Activated naive CD4-positive, alpha-beta T cell treated with anti-CD3 and anti-CD28 coated beads, Interleukin-2, amount 50 U/mL, for 24 hours (primary cell): ENCODE measurements around the gene RILP.
A peak's percentile ranks its signal among the peaks of the same experiment; 100 is the strongest.

Experiments
- H3K27ac Mint-ChIP-seq: one replicate; pipeline ENCODE4 v1.8.0; 2021; ENCODE audit warnings: mild to moderate bottlenecking, mixed read lengths
- H3K27me3 Mint-ChIP-seq: one replicate; pipeline ENCODE4 v1.8.0; 2021; ENCODE audit warnings: mixed read lengths
- H3K36me3 Mint-ChIP-seq: one replicate; pipeline ENCODE4 v1.8.0; 2021; ENCODE audit warnings: mixed read lengths
- H3K4me1 Mint-ChIP-seq: one replicate; pipeline ENCODE4 v1.8.0; 2021; ENCODE audit warnings: mixed read lengths
- H3K4me3 Mint-ChIP-seq: one replicate; pipeline ENCODE4 v1.8.0; 2021; ENCODE audit warnings: mild to moderate bottlenecking, mixed read lengths
- H3K9me3 Mint-ChIP-seq: one replicate; pipeline ENCODE4 v1.8.0; 2021; ENCODE audit warnings: mixed read lengths

RILP gene

DNA sequence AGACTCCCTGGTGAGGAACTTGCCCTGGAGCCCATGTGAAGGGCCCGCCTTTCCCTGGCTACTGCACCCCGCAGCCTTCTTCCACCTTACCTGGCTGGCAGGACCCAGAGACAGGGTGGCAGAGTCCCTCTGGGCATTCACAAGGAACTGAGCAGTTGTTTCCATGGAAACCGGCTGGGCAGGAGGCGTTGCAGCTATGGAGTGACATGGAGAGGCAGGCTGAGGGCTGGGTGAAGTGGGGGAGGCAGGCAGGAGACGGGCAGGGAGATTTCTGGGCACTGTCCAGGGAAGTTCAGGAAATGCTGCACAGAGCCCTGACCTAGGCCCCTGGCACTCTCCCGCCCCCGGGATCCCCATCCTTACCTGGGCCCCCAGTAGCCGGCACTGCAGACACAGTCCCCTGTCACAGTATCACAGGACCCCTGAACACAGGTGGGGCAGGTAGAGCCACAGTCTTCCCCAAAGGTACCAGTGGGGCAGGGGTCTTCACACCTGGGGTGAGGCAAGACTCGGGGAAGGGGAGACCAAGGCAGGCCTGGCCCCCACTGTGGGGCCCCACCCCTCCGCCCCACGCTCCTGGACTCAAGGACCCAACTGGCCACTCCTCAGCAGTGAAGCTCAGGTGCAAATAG, 10.0 kb downstream of the RILP start:
- Mint-ChIP-seq H3K9me3 (no peaks in the 10 kb centered on the region), H3K27ac (no peak overlapping the region), H3K27me3 (no peaks in the 10 kb centered on the region), H3K4me1 (peaks cover 8% of the 10 kb centered on the region), H3K4me3 (no peak overlapping the region), H3K36me3 (no peaks in the 10 kb centered on the region)

DNA sequence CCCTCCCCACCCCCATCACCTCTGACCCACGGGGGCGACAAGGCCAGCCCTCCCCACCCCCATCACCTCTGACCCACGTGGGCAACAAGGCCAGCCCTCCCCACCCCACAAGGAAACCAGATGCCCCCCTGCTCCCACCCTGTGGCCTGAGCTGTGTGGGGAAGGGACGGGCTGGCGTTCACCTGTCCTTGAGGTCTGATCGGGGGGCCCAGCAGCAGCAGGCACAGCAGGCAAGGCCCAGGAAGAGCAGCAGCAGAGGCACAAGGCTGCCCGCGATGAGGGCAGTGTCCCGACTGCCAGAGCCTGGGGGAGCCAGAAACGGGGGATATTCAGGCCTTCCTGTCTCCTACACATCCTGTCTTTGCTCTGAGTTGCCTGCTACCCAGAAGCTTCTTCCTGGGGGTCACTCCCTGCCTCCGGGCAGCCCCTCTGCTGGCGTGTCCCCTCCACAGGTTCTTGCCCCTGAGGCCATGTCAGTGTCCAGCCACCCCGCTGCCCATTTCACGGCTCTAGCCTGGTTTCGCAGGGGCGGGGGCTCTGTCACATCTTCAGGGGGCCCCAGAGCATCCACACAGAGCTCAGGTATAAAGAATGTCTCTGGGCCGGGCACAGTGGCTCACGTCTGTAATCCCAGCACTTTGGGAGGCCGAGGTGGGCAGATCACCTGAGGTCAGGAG, 10.9 kb downstream of the RILP start:
- no peaks in the 10 kb centered on the region for H3K36me3 Mint-ChIP-seq
- no peaks in the 10 kb centered on the region for H3K27me3 Mint-ChIP-seq
- H3K9me3 Mint-ChIP-seq, result no peaks in the 10 kb centered on the region
- no peak overlapping the region for H3K4me3 Mint-ChIP-seq
- H3K4me1 Mint-ChIP-seq, result no peaks in the 10 kb centered on the region
- peak overlapping the region; percentile 17 for H3K27ac Mint-ChIP-seq

DNA sequence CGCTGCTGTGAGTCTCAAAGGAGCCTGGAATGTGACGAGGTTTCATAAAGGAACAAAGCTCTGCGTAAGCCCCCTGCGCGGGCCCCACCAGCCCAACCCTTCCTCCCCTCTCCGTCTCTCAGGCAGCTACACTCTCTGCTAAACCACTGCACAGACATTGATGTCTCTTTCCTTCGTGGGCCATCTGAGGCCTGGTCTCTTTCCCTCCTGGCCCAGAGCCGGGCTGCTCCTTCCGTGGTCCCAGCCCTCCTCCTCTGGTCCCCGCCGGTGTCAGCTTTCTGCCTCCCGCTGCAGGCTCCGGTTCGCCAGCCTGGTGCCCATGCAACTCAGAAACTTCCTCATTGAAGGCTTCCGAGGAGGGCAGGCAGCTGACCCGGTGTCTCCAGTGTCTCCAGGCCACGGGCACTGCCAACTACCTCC, 11.5 kb downstream of the RILP start:
- Mint-ChIP-seq H3K36me3 (no peaks in the 10 kb centered on the region), H3K27ac (no peak overlapping the region), H3K4me3 (no peak overlapping the region), H3K27me3 (no peaks in the 10 kb centered on the region), H3K4me1 (no peaks in the 10 kb centered on the region), H3K9me3 (no peaks in the 10 kb centered on the region)

DNA sequence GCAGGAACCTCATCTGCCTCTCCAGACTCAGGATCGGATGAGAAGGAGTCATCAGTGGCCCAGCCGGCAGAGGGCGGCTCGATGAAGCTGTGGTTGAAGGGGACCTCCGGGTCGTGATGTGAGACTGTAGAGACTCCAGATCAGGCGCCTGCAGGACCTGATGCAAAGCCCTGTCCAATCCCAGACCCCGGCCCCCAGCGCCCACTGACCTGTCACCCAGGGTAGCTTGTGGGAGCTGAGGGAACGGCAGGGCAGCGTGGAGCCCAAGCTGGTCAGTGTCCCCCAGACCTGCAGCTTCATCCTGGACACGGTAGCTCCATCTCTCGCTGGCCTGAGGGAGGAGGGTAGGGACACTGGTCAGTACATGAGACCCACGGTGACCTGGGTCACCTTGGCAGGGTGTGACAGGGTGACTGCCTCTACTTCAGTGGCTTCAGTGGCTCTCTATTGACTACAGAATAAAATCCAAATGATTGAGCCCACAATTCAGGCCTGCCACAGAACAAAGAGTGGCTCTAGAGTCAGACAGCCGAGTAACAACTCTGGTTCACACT, 12.9 kb downstream of the RILP start:
- Mint-ChIP-seq H3K27me3 (no peaks in the 10 kb centered on the region), H3K36me3 (no peaks in the 10 kb centered on the region), H3K9me3 (no peaks in the 10 kb centered on the region), H3K27ac (no peak overlapping the region), H3K4me3 (no peak overlapping the region), H3K4me1 (no peaks in the 10 kb centered on the region)

DNA sequence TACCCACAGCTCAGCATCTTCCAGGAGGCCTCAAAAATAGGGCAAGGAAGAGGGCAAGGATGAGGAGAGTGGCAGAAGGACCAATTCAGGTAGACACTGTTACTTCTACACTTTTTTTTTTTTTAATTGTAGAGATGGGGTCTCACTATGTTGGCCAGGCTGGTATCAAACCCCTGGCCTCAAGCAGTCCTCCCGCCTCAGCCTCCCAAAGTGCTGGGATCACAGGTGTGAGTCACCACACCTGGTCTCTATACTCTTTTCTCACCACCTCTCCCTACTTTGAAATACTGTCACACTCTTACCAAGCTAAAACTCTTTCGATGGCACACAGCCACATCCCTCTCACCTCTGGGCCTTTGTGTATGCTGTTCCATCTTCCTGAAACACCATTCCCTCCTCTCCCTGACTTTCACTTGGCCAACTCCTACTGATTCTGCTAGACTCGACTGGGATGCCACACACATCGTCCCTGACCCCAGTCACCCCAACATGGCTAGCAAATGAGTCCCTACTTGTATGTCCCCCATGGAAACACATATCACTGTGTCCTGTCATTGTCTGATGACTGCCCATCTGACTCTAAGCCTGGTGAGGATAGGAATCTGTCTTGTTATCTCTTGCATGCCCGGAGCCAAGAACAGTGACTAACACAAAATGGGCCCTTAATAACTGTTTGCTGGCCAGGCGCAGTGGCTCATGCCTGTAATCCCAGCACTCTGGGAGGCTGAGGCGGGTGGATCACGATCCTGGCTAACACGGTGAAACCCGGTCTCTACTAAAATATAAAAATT, 13.8 kb downstream of the RILP start:
- H3K4me1 Mint-ChIP-seq, result no peaks in the 10 kb centered on the region
- no peaks in the 10 kb centered on the region for H3K36me3 Mint-ChIP-seq
- H3K9me3 Mint-ChIP-seq, result no peaks in the 10 kb centered on the region
- no peak overlapping the region for H3K4me3 Mint-ChIP-seq
- peak overlapping the region; percentile 8 for H3K27ac Mint-ChIP-seq
- no peaks in the 10 kb centered on the region for H3K27me3 Mint-ChIP-seq

DNA sequence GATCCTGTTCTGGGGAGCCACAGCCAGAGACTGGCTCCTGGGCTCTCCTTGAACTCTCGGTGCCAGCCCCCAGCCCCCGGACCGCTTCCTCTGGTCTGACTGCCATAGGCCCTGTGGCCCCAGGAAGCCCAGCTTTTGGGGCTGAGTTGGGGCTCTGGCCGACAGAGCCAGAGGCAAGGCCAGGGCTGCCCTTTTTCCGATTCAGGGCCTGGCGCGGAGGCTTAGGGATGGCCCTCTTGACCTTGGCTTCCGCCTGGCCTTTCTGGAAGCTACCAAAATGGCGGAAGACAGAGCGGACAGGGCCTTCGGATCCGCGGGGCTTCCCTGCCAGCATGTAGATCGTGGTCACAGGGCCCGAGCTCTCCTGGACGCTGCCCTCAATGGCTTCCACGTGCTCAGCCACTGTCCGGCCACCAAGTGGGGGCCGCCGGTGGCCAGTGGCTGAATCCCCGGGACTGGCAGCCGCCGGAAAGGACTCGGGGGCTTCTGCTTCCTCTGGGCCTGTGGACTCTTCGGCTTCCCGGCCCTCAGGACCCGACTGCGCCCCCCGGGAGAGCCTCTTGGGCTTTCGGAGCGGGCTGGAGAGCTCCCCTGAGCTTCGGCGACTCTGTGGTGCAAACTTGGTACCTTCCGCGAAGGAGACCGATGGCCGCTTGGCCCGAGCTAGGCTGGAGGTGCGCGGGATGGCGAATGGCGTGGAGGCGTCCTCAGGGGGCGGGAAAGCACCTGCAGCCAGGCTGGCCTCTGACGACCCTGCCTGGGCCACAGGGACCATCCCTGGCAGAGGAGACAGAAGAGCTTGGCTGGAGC, 14.6 kb downstream of the RILP start:
- no peaks in the 10 kb centered on the region for H3K27me3 Mint-ChIP-seq
- no peaks in the 10 kb centered on the region for H3K36me3 Mint-ChIP-seq
- peaks cover 4% of the 10 kb centered on the region for H3K4me1 Mint-ChIP-seq
- no peaks in the 10 kb centered on the region for H3K9me3 Mint-ChIP-seq
- H3K27ac Mint-ChIP-seq, result no peak overlapping the region
- H3K4me3 Mint-ChIP-seq, result no peak overlapping the region

DNA sequence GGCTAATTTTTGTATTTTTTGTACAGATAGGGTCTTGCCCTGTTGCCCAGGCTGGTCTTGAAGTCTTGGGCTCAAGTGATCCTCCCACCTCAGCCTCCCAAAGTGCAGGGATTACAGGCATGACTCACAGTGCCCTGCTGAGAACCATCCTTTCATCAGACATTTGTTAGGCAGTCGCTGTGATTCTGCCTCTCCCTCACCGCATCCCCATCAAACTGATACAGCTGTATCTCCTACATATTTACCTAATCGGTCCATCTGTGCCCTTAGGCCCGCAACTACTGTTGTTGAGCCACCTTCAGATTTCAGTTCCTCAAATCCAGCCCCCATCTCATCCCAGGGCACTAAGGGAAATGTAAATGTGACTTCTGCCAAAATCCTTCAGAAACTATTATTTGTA, 19.0 kb downstream of the RILP start:
- Mint-ChIP-seq H3K27ac (no peak overlapping the region), H3K9me3 (no peaks in the 10 kb centered on the region), H3K4me3 (peak overlapping the region; percentile 84), H3K36me3 (no peaks in the 10 kb centered on the region), H3K4me1 (peaks cover 21% of the 10 kb centered on the region), H3K27me3 (no peaks in the 10 kb centered on the region)

DNA sequence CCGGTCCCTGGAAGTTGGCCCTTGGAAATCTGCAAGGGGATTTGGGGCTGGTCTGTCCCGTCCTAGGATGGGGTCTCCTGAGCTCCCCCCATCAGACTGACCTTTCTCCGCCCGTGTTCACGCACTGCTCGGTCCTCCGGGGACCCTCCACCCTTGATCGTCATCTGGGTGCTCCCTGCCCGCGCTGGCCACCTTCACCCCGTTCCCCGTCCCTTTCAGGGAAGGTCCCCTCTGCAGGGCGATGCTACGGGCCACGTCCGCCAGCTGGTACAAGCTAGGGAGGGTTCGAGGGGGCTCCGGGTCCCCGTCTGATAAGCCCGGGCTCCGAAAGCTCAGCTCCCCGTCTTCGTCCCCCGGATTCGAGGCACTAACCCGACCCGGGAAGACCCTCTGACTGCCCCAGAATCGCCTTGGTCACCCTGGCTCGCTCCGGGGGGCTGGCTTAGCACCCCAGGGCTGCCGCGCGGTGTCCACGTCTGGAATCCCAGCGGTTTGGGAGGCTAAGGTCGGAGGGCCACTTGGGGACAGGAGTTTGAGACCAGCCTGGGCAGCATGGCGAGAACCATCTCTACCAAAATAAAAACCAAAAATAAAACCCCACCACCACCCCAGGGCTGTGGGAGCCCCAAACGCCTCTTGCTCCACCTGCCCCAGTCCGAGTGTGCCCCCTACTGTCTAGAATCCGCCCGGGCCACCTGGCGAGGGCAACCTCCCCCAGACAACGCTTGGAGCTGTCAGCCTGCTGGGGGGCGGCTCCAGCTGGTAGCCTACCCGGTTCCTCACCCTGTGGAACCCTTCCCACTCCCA, 20.0 kb downstream of the RILP start:
- peak overlapping the region; percentile 84 for H3K4me3 Mint-ChIP-seq
- H3K9me3 Mint-ChIP-seq, result no peaks in the 10 kb centered on the region
- no peaks in the 10 kb centered on the region for H3K27me3 Mint-ChIP-seq
- peaks cover 21% of the 10 kb centered on the region for H3K4me1 Mint-ChIP-seq
- H3K36me3 Mint-ChIP-seq, result no peaks in the 10 kb centered on the region
- peak overlapping the region; percentile 73 for H3K27ac Mint-ChIP-seq

DNA sequence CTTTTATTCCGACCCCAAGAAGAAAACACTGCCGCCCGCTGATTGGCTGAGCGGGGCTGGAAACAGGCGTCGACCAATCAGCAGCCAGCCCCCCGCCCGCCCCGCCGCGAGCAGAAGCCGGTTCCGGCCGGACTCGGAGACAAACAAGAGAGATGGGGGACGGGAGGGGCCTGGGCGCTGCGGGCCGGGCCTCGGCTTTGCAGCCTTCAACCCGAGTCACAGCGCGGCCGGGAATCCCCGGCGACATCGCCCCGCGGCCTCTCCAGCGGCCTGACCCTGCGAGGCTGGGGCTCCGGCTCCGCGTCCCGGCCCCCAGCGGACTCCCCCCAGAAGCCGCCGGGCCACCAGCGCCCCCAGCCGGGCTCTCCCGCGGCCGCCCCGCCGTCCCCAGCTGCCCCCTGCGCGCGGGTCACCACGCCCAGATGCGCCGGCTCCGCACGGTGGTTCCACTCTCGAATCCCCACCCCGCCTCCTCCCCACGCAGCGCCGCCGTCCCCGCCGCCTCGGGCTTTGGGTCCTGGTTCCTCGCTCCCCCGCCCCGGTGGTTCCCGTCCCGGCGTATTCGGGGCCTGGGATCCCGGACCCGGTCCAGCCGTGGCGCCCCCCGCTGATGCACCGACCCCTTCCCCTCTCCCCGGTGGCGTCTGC, 20.7 kb downstream of the RILP start:
- Mint-ChIP-seq H3K4me1 (peaks cover 21% of the 10 kb centered on the region), H3K9me3 (no peaks in the 10 kb centered on the region), H3K27ac (peak overlapping the region; percentile 93), H3K36me3 (no peaks in the 10 kb centered on the region), H3K4me3 (peak overlapping the region; percentile 94), H3K27me3 (no peaks in the 10 kb centered on the region)

DNA sequence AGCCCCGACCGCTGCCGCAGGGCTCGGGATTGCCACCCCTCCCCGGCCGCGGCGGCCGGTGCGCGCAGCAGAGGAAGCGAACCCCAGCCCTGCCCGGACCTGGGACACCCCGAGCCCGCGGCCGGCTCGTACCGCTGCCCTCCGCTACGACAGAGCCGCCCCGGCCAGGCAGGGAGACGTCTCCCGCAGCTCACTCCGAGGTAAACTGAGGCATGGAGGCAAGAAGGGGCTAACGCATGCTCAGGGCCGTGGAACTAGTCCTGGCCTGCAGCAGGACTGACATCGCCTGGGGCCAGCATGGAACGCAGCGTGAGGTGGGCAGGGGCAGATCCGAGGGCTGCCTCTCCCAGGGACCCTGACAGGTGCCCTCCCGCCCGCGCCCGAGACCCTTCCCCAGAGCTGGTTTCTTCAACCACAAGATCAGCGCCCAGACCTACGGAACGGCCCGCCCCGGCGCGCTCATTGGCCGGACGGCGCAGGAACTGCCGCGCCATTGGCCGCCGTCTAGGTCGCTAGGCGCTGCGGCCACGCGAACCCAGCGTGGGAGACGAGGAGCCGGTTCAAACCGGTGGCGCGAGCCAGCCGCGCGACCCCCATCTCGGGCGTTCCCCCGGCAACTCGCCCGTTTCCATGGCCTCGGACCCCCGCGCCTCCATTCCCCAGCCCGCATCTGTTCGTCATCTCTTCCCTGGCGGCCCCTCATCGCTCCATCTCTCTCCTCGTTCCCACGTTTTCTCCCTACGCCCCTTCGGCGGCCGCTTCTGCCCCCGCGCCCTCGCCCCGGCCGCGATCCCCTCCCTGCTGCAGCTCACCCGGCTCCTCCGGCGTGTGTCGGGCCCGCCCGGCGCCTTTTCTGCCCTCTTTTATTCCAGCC, 21.4 kb downstream of the RILP start, which contains the start of gene SLC43A2:
Gene SLC43A2, minus strand, starts transcription at position 853 of the 874 bp plus-strand sequence. CDS start 960 bp downstream, outside the sequence.
- peak within 1 kb of the TSS; percentile 94 for H3K4me3 Mint-ChIP-seq
- peak within 1 kb of the TSS; percentile 93 for H3K27ac Mint-ChIP-seq
- H3K9me3 Mint-ChIP-seq, result no peaks in the 10 kb centered on the region
- H3K4me1 Mint-ChIP-seq, result peaks cover 21% of the 10 kb centered on the region
- H3K36me3 Mint-ChIP-seq, result no peaks in the 10 kb centered on the region
- no peaks in the 10 kb centered on the region for H3K27me3 Mint-ChIP-seq

DNA sequence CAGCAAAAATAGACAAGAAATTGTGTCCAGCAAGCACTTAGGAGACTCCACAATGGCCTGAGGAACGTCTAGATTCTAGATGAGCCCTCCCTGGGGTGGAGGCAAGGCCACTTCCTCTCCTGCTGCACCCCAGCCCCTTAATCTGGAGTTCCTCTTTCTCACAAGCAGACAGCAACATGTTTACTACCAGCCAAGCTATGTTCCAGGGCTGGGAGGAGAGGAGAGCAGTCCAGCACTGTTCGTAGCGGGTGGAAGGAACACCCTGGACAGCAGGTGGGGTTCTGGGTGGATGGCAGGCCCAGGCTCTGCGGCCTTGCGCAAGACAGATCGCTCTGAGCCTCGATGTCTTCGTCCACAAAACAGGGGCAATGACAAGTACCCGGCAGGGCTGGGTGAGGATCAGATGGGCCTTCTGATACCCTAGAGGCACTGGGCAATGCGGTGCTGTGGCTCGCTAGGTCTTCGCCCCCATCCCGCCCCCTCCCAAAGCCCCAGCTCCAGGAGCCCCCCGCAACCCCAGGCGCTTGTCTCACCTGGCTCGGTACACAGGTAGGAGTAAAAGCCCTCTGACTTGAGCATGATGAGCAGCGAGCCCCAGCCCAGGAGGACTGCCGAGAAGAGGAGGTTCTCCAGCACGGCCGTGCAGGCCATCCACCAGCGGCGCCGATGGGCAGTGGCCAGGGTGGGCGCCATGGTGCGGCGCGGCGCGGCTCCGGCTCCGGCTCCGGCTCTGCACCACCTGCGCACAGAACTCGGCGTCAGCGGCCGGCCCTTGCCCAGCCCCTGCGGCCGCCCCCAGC, 22.3 kb downstream of the RILP start:
- no peaks in the 10 kb centered on the region for H3K36me3 Mint-ChIP-seq
- no peaks in the 10 kb centered on the region for H3K27me3 Mint-ChIP-seq
- no peak overlapping the region for H3K27ac Mint-ChIP-seq
- peaks cover 21% of the 10 kb centered on the region for H3K4me1 Mint-ChIP-seq
- H3K9me3 Mint-ChIP-seq, result no peaks in the 10 kb centered on the region
- peak overlapping the region; percentile 81 for H3K4me3 Mint-ChIP-seq

DNA sequence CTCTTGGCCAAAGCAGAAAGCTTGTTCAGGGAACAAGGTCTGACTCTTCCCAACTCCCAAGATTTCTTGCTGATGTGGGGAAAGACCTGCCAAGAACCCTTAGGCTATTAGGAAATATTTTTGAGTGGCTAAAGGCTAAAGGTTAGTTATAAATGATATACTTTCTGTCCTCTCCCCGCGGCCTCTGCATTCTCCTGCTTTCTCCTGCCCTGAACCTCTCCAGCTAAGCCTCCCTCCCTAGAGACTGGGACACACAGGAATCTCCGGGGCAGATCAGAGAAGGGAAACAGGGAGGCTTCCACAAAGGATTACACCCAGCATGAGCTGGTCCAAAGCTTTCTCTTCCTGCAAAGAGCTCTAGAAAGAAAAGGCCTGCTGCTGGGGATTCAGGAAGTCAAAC, 23.3 kb downstream of the RILP start:
- Mint-ChIP-seq H3K9me3 (no peaks in the 10 kb centered on the region), H3K27me3 (no peaks in the 10 kb centered on the region), H3K27ac (no peak overlapping the region), H3K4me3 (no peak overlapping the region), H3K4me1 (peaks cover 21% of the 10 kb centered on the region), H3K36me3 (no peaks in the 10 kb centered on the region)

DNA sequence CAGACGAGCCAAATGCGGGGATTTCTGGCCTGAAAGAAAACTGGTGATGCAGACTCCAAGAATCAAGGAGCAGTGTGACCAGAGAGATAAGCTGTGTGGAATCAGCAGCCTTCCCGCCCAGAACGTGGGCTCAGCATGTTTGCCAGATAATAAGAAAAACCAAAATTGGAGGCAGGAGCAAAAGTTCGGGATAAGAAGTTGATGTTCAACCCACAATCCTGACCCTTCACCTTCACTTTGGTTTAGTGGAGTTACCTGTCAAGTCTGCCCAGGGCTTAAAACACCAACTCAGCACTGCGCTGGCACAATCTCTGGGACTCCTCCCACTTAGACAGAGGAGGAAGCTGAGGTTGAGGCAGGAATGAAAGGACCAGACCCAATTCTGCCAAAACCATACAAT, 24.1 kb downstream of the RILP start:
- Mint-ChIP-seq H3K27ac (no peak overlapping the region), H3K4me1 (peaks cover 21% of the 10 kb centered on the region), H3K36me3 (no peaks in the 10 kb centered on the region), H3K9me3 (no peaks in the 10 kb centered on the region), H3K4me3 (no peak overlapping the region), H3K27me3 (no peaks in the 10 kb centered on the region)
